Parathyroid adenoma (tissue), 2 donors: ENCODE results near the gene RNF169.

Source experiments
- H2AFZ ChIP-seq: fragments of 300-600 bp; sonication (generic); one replicate; pipeline ENCODE4 v1.7.0; 2017; ENCODE audit warnings: antibody characterized with exemption, mild to moderate bottlenecking
- H3K27ac ChIP-seq: fragments of 300-600 bp; sonication (generic); one replicate; pipeline ENCODE4 v1.7.0; 2017
- H3K27me3 ChIP-seq: fragments of 300-600 bp; sonication (generic); one replicate; pipeline ENCODE4 v1.7.0; 2017; ENCODE audit warnings: low read length; ENCODE audit not compliant: control insufficient read depth, insufficient read depth
- H3K36me3 ChIP-seq: fragments of 300-600 bp; sonication (generic); one replicate; pipeline ENCODE4 v1.7.0; 2017; ENCODE audit warnings: low read length; ENCODE audit not compliant: control insufficient read depth, insufficient read depth
- H3K4me1 ChIP-seq: fragments of 300-600 bp; sonication (generic); one replicate; pipeline ENCODE4 v1.7.0; 2017; ENCODE audit warnings: control low read depth
- H3K4me2 ChIP-seq: fragments of 300-600 bp; sonication (generic); one replicate; pipeline ENCODE4 v1.7.0; 2017; ENCODE audit warnings: low read length
- H3K4me3 ChIP-seq: fragments of 300-600 bp; sonication (generic); one replicate; pipeline ENCODE4 v1.7.0; 2017; ENCODE audit warnings: low read depth, low read length
- H3K79me2 ChIP-seq: fragments of 300-600 bp; sonication (generic); one replicate; pipeline ENCODE4 v1.7.0; 2017; ENCODE audit warnings: control low read depth
- H3K9ac ChIP-seq: fragments of 300-600 bp; sonication (generic); one replicate; pipeline ENCODE4 v1.7.0; 2017; ENCODE audit warnings: mild to moderate bottlenecking
- H3K9me3 ChIP-seq: fragments of 300-600 bp; sonication (generic); one replicate; pipeline ENCODE4 v1.7.0; 2017; ENCODE audit warnings: low read length; ENCODE audit not compliant: control insufficient read depth
- CTCF ChIP-seq: fragments of 300-600 bp; sonication (generic); IDR thresholded peaks from one replicate; pipeline ENCODE4 v1.7.0; 2017; ENCODE audit warnings: antibody characterized with exemption, mild to moderate bottlenecking
- donor health status: primary hyperparathyroidism.

The RNF169 gene

GRCh38 chr11:74770456-74770855 lies 21.8 kb downstream of the RNF169 start:
- no peak overlapping the region for H3K27ac ChIP-seq
- TF ChIP-seq CTCF, result no peak

GRCh38 chr11:74771139-74771538 lies 22.5 kb downstream of the RNF169 start:
- no peak for TF ChIP-seq CTCF
- no peaks in the 10 kb centered on the region for H3K9me3 ChIP-seq

More at GRCh38 chr11:74770456-74770855, 21.8 kb downstream of the RNF169 start:
- Histone ChIP-seq H2AFZ (no peak overlapping the region), H3K9ac (no peak overlapping the region), H3K4me2 (no peak overlapping the region), H3K36me3 (no peaks in the 10 kb centered on the region), H3K4me3 (no peak overlapping the region), H3K79me2 (peaks cover 5% of the 10 kb centered on the region), H3K27me3 (no peaks in the 10 kb centered on the region), H3K9me3 (no peaks in the 10 kb centered on the region), H3K4me1 (no peaks in the 10 kb centered on the region)

GRCh38 chr11:74773476-74773875 lies 24.8 kb downstream of the RNF169 start:
- H2AFZ ChIP-seq, result no peak overlapping the region
- H3K9me3 ChIP-seq, result no peaks in the 10 kb centered on the region
- no peaks in the 10 kb centered on the region for H3K27me3 ChIP-seq
- no peak overlapping the region for H3K27ac ChIP-seq
- no peak overlapping the region for H3K4me2 ChIP-seq
- no peaks in the 10 kb centered on the region for H3K36me3 ChIP-seq
- peaks cover 10% of the 10 kb centered on the region for H3K79me2 ChIP-seq
- no peak overlapping the region for H3K9ac ChIP-seq
- no peak overlapping the region for H3K4me3 ChIP-seq
- no peak for TF ChIP-seq CTCF
- H3K4me1 ChIP-seq, result no peaks in the 10 kb centered on the region

More at GRCh38 chr11:74771139-74771538, 22.5 kb downstream of the RNF169 start:
- Histone ChIP-seq H3K36me3 (no peaks in the 10 kb centered on the region), H3K4me1 (no peaks in the 10 kb centered on the region), H3K27me3 (no peaks in the 10 kb centered on the region), H3K4me2 (no peak overlapping the region), H3K79me2 (peaks cover 5% of the 10 kb centered on the region), H3K9ac (no peak overlapping the region), H3K4me3 (no peak overlapping the region), H2AFZ (no peak overlapping the region), H3K27ac (no peak overlapping the region)

GRCh38 chr11:74775762-74776161 lies 27.1 kb downstream of the RNF169 start:
- H3K79me2 ChIP-seq, result peaks cover 14% of the 10 kb centered on the region
- H3K4me3 ChIP-seq, result no peak overlapping the region
- TF ChIP-seq CTCF, result no peak
- H3K36me3 ChIP-seq, result no peaks in the 10 kb centered on the region
- H2AFZ ChIP-seq, result no peak overlapping the region
- H3K4me2 ChIP-seq, result no peak overlapping the region
- H3K4me1 ChIP-seq, result no peaks in the 10 kb centered on the region
- H3K27me3 ChIP-seq, result no peaks in the 10 kb centered on the region
- no peak overlapping the region for H3K27ac ChIP-seq
- H3K9me3 ChIP-seq, result no peaks in the 10 kb centered on the region
- H3K9ac ChIP-seq, result no peak overlapping the region

- Histone ChIP-seq H3K9ac (no peak overlapping the region), H3K79me2 (peaks cover 12% of the 10 kb centered on the region), H3K4me3 (no peak overlapping the region), H3K36me3 (no peaks in the 10 kb centered on the region), H3K4me2 (no peak overlapping the region), H3K27me3 (no peaks in the 10 kb centered on the region), H3K9me3 (no peaks in the 10 kb centered on the region), H3K4me1 (no peaks in the 10 kb centered on the region), H2AFZ (no peak overlapping the region), H3K27ac (no peak overlapping the region)
- TF ChIP-seq CTCF, result no peak
These were observed 27.9 kb downstream of the RNF169 start for GRCh38 chr11:74776546-74776945.
